Left kidney (tissue), 2 donors: ENCODE measurements around the gene GSTM2. TPM values are rescaled to one million over a fixed set of nuclear protein-coding genes. Genes with fewer than 3 reads are reported as not detected.
"Not testable (repeated sequence)": the region's sequence is repeated elsewhere in the genome, so short reads cannot be mapped to it uniquely, and the experiment has no call there.

Source experiments
- DNase-seq: peaks from one replicate; pipeline ENCODE4 v3.0.0-alpha.2; 2013
- polyA plus RNA-seq: library from polyadenylated mRNA; unstranded; fragments of 120-200 nt; gene quantifications from one replicate; pipeline ENCODE4 v1.2.1, GENCODE V29; 2013; ENCODE audit not compliant: insufficient read length

The GSTM2 gene
- polyA plus RNA-seq, 1 donor, result 268 TPM

DNA sequence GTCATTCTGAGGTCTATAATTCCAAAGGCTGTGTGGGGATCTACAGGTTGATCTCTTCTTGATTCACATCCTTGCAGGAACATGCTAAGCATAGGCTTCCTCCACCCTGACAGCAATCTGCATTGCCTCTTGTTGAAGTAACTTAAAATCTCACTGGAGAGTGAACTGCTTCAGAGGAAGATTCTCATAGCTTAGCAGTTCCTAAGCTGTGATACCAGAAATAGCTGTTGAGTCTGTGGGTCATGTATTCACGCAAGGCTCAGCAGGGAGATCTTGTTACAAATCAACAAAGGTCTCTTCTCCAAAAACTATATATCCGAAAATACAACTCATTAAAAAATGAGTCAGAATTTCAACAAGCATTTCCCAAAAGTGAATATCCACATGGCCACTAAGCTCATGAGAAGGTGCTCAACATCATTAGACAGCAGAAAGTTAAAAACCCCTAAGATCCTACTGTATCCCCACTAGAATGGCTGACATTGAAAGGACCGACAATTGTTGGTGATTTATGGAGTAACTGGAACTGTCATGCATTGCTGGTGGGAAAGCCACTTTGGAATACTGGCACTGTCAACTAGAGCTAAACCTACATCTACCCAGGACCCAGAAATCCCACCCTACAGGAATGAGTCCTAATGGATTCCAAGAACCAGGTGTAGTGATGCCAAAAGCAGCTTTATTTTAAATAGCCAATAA is 9.0 kb downstream of the GSTM2 start:
- DNase-seq, result not testable (repeated sequence)

DNA sequence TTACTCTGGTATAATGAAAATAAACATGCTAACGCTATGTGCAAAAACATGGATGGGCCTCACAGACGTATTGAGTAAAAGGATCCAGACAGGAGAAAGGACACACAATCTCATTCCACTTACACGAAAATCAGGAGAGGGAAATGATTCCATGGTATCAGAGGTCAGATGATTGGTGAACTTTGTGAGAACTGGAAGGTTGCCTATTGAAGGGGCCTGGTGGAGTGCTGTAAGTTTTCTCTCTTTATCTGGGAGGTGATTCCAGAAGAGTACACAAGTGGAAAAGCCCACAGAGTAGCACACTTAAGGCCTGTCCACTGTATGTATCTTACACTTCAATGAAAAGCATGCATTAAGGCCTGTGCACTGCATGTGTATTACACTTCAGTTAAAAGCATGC is 9.6 kb downstream of the GSTM2 start:
- no peak for DNase-seq

DNA sequence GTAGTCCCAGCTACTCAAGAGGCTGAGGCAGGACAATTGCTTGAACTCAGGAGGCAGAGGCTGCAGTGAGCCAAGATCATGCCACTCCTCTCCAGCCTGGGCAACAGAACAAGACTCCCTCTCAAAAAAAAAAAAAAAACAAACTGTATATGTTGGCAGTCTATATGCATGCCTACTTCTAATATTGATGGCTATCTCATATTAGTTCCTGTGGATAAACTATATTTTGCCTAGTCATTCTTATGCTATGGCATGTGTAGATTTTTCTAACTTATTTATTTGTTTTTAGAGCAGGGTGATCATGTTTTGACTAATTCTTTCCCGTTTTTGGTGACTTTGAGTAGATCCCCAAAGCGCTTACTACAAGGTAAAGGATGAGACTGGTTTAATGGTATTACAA is 10.8 kb downstream of the GSTM2 start:
- DNase-seq, result not testable (repeated sequence)

DNA sequence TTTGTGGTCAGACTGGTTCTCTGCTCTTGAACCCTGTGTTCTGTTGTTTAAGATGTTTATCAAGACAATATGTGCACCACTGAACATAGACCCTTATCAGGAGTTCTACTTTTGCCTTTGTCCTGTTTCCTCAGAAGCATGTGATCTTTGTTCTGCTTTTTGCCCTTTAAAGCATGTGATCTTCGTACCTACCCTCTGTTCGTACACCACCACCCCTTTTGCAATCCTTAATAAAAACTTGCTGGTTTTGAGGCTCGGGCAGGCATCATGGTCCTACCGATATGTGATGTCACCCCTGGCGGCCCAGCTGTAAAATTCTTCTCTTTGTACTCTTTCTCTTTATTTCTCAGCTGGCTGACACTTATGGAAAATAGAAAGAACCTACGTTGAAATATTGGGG is 16.9 kb downstream of the GSTM2 start:
- DNase-seq, result not testable (repeated sequence)

DNA sequence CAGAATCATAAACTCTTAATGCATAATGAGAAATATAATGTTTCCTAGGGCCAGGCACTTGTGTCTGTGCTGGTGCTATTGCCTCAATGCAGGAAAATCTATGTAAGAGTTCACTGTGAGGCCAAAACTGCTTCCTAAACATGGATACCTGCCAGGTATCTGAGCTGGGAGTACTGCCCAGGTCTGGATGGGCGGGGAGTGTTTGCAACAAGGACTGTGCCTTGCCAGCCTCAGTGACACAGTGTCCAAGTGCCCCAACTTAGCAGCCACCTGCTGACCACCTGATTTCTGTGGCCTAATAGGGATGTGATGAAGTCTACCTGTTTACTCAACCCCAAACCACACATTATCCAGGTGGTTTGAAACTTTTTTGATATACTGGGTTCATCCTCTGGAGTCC is 17.5 kb downstream of the GSTM2 start:
- DNase-seq, result not testable (repeated sequence)

DNA sequence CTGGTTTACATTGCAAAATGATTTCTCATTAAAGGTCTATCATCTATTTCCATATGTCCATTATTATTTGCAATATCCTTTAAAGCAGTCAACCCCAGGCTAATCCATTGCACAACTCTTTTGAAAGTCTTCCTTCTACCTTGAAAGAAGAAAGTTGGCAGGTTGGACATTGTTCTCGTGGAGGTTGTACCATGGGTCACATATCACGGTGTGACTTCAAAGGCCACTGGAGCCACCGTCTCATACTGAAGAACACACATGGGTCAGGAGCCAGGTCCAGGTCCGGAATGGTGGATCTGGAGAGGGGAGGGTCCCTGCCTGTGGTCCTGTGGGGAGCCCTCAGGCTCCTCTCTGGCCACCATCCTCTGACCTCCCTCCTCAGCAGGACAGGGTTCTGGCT is 18.0 kb downstream of the GSTM2 start:
- not testable (repeated sequence) for DNase-seq

DNA sequence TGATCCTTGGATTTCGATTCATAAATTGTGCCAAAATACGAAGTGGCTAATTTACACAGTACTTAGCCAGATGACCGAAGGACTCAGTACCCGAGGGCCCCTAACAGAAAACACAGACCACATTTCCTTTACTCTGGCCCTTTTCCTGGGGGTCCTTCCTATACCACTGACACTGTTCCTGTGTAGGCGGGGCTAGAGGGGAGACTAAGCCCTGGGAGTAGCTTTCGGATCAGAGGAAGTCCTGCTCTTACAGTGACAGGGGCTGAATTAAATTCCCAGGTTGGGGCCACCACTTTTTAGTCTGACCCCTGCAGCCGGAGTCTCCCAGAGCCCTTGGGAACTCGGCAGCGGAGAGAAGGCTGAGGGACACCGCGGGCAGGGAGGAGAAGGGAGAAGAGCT is 19.3 kb downstream of the GSTM2 start:
- DNase-seq, result not testable (repeated sequence)

DNA sequence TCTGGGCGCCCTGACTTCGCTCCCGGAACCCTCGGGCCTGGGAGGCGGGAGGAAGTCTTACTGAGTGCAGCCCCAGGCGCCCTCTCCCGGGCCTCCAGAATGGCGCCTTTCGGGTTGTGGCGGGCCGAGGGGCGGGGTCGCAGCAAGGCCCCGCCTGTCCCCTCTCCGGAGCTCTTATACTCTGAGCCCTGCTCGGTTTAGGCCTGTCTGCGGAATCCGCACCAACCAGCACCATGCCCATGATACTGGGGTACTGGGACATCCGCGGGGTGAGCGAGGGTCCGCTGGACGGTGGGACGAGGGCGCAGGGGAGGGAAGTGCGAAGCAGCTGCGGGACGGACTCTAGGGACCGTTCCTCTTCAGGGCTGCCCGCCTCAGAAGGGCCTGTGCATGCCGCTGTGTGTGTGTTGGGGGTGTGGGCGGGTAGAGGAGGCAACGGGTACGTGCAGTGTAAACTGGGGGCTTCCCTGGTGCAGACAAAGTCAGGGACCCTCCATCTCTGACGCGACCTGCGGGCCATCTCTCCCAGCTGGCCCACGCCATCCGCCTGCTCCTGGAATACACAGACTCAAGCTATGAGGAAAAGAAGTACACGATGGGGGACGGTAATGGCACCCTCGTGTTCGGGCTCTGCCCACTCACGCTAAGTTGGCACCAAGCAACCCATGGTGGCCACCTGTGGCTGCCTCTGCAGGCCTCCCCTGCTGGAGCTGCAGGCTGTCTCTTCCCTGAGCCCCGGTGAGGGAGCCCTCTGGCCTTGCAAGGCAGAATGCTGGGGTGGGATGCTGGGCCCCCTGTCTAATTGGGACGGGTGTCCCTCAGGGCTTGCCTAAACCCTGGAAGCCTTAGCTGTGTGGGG is 20.0 kb downstream of the GSTM2 start, which contains the start of gene GSTM1:
Gene GSTM1, plus strand, starts transcription at position 177 of the 859 bp plus-strand sequence. Its CDS starts 57 bp downstream, at position 234.
- no peak for DNase-seq

DNA sequence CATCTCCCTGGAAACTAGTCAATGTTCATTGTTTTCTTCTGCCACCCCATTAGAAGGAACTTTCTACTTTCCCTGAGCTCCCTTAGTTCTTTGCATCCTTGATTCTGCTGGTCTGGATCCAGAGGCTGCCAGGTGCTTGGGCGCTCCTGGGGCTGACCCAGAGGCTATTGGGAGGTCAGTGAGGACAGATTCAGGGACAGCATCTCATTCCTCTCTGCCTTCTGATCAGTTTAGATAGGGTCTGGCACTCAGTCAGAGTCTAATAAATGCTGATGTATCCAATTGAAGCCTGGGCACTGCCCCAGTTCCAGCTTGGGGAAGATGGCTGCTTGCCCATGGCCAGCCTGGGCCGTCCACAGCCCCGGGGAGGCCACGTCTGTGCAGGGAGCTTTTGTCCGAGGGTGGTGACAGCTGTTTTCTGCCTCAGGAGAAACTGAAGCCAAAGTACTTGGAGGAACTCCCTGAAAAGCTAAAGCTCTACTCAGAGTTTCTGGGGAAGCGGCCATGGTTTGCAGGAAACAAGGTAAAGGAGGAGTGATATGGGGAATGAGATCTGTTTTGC is 22.1 kb downstream of the GSTM2 start:
- no peak for DNase-seq

DNA sequence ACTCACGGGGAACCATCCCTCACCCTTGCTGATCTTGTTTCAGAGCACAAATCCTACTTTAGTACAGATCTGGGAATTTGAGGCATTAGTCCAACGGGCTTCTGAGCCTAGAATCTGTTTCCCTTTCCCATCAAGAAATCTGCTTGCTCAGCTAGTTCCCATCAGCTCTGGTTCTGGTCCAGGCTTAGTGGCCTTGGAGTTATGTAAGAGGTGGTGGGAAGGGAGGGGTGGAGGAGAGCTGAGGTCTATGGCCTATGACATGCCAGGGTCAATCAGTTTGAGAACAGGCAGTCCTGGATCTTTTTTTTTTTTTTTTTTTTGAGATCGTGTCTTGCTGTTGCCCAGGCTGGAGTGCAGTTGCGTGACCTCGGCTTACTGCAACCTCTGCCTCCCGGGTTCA is 23.9 kb downstream of the GSTM2 start:
- no peak for DNase-seq

DNA sequence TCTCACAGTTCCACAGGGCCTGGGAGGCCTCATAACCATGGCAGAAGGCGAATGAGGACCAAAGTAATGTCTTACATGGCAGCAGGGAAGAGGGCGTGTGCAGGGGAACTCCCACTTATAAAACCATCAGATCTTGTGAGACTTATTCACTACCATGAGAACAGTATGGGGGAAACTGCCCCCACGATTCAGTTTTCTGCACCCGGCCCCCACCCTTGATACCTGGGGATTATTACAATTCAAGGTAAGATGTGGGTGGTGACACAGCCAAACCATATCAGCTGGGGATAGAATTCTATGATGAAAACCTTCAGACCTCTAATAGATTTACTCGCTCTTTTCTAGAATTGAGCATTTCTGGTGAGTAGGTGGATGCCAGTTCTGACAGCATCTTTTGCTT is 26.5 kb downstream of the GSTM2 start:
- not testable (repeated sequence) for DNase-seq

DNA sequence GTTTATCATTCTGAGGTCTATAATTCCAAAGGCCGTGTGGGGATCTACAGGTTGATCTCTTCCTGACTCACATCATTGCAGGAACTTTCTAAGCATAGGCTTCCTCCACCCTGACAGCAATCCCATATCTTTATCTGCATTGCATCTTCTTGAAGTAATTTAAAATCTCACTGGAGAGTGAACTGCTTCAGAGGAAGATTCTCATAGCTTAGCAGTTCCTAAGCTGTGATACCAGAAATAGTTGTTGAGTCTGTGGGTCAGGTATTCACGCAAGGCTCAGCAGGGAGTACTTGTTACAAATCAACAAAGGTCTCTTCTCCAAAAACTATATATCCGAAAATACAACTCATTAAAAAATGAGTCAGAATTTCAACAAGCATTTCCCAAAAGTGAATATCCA is 27.3 kb downstream of the GSTM2 start:
- not testable (repeated sequence) for DNase-seq

DNA sequence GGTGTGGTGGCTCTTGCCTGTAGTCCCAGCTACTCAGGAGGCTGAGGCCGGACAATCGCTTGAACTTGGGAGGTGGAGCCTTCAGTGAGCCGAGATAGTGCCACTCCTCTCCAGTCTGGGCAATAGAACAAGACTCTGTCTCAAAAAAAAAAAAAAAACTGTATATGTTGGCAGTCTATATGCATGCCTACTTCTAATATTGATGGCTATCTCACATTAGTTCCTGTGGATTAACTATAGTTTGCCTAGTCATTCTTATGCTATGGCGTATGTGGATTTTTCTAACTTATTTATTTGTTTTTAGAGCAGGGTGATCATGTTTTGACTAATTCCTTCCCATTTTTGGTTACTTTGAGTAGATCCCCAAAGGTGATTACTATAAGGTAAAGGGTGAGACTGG is 29.2 kb downstream of the GSTM2 start:
- no peak for DNase-seq

DNA sequence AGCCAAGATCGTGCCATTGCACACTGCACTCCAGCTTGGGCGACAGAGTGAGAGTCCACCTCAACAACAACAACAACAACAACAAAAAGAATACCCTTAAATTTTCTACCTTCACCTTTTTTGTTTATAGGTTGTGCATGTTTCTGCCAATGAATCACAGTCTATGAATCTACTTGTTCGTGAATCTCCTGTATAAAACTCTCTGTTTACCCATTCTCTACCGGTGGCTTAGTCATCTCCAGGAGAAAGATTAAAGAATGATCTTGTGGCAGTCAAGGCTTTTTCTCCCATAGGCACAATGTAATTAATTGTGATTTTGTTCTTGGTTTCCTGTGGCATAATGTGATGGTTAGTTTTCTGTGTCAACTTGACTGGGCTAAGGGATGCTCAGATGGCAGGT is 30.0 kb downstream of the GSTM2 start:
- not testable (repeated sequence) for DNase-seq

DNA sequence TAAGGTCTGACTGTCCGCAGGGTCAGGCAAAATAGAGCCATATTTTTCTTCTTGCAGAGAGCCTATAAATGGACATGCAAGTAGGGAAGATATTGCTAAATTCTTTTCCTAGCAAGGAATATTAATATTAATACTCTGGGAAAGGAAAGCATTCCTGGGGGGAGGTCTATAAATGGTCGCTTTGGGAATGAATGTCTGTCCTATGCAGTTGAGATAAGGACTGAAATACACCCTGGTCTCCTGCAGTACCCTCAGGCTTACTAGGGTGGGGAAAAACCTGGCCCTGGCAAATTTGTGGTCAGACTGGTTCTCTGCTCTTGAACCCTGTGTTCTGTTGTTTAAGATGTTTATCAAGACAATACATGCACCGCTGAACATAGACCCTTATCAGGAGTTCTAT is 35.1 kb downstream of the GSTM2 start:
- not testable (repeated sequence) for DNase-seq

DNA sequence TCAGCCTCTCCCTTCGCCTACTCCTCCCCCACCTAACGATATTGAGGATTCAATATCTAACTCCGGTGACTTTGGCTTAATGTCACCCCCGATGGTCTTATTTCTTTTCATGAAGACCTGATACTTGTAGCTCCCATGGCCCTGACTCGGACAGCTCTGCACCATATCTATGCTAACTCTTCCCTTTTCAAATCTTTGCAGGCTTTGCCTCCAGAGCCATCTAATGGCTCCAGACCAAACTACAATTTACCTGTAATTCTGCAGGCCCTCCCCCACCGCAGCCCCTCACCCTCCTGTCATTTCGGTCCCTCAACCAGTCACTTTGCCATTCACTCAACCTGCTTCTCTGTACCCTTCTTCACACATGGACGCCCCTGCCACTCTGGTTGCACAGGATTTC is 36.3 kb downstream of the GSTM2 start:
- DNase-seq, result no peak

DNA sequence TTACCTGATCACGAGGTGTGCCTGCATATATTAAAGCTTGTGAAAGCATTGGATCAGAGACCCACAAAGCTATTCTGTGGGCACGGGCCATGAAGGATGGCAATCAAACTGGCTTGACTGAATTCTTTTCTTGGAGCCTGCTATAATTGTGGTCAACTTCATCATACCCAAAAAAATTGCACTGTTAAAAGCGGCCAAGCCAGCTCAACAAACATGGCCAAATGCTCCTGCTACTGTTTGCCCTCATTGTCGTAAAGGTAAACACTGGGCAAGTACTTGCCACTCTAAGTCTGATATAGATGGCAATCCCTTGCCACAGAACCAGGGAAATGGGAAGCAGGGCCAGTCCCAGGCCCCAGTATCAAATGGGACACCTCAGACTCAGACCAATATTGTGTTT is 37.6 kb downstream of the GSTM2 start:
- no peak for DNase-seq

DNA sequence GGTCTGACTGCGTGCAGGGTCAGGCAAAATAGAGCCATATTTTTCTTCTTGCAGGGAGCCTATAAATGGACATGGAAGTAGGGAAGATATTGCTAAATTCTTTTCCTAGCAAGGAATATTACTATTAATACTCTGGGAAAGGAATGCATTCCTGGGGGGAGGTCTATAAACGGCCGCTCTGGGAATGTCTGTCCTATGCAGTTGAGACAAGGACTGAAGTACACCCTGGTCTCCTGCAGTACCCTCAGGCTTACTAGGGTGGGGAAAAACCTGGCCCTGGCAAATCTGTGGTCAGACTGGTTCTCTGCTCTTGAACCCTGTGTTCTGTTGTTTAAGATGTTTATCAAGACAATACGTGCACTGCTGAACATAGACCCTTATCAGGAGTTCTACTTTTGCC is 41.1 kb downstream of the GSTM2 start:
- not testable (repeated sequence) for DNase-seq

DNA sequence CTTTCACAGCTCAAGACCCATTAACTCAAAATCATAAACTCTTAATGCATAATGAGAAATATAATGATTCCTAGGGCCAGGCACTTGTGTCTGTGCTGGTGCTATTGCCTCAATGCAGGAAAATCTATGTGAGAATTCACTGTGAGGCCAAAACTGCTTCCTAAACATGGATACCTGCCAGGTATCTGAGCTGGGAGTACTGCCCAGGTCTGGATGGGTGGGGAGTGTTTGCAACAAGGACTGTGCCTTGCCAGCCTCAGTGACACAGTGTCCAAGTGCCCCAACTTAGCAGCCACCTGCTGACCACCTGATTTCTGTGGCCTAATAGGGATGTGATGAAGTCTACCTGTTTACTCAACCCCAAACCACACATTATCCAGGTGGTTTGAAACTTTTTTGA is 42.0 kb downstream of the GSTM2 start:
- not testable (repeated sequence) for DNase-seq

DNA sequence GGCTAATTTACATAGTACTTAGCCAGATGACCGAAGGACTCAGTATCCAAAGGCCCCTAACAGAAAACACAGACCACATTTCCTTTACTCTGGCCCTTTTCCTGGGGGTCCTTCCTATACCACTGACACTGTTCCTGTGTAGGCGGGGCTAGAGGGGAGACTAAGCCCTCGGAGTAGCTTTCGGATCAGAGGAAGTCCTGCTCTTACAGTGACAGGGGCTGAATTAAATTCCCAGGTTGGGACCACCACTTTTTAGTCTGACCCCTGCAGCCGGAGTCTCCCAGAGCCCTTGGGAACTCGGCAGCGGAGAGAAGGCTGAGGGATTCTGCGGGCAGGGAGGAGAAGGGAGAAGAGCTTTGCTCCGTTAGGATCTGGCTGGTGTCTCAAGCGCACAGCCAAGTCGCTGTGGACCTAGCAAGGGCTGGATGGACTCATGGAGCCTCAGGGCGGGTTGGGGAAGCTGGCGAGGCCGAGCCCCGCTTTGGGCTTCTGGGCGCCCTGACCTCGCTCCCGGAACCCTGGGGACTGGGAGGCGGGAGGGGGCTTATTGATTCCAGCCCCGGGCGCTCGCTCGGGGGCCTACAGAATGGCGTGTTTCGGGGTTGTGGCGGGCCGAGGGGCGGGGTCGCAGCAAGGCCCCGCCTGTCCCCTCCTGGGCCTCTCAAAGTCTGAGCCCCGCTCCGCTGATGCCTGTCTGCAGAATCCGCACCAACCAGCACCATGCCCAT is 43.9 kb downstream of the GSTM2 start, which contains the start of gene GSTM5:
Gene GSTM5, plus strand, starts transcription at position 659 of the 728 bp plus-strand sequence. Its CDS starts 62 bp downstream, at position 721.
- DNase-seq, result not testable (repeated sequence)

DNA sequence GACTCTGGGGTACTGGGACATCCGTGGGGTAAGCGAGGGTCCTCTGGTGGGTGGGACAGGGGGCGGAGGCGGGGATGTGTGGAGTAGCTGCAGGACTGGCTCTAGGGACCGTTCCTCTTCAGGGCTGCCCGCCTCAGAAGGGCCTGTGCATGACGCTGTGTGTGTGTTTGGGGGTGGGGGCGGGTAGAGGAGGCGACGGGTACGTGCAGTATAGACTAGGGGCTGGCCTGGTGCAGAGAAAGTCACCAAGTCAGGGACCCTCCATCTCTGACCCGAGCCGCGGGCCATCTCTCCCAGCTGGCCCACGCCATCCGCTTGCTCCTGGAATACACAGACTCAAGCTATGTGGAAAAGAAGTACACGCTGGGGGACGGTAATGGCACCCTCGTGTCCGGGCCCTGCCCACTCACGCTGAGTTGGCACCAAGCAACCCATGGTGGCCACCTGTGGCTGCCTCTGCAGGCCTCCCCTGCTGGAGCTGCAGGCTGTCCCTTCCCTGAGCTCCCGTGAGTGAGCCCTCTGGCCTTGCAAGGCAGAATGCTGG is 44.5 kb downstream of the GSTM2 start:
- DNase-seq, result no peak

DNA sequence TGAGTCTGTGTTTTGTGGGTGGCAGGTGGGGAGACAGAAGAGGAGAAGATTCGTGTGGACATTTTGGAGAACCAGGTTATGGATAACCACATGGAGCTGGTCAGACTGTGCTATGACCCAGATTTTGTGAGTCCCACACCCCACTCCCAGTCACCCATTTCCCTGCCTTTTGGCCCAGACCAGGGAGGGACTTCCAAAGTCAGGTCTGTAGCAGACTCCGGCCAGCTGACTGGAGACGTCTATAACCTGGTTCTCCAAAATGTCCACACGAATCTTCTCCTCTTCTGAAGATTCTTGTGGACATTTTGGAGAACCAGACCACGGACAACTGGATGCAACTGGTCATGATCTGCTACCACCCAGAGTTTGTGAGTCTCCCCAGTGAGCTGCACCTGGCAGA is 45.8 kb downstream of the GSTM2 start:
- DNase-seq, result no peak
